ENCODE data around the gene MCF2L.

MCF2L gene

GRCh38 chr13:113145496-113145895, 176.5 kb downstream of the MCF2L start:
- peak in 2 of 3 donors; percentile 26 to 62 for DNase-seq (ENCODE audit: low read depth in 2 of 3, low spot score in 1 of 3)

- DNase-seq (ENCODE audit: low read depth in 2 of 3, low spot score in 1 of 3): no peak
Measured at GRCh38 chr13:113145911-113146598, 177.0 kb downstream of the MCF2L start.

- no peak for DNase-seq (ENCODE audit: low read depth in 2 of 3, low spot score in 1 of 3)
Measured at GRCh38 chr13:113146750-113147149, 177.7 kb downstream of the MCF2L start.

GRCh38 chr13:113147206-113147605, 178.2 kb downstream of the MCF2L start:
- DNase-seq (ENCODE audit: low read depth in 2 of 3, low spot score in 1 of 3): no peak

GRCh38 chr13:113148407-113148806, 179.4 kb downstream of the MCF2L start:
- no peak for DNase-seq (ENCODE audit: low read depth in 2 of 3, low spot score in 1 of 3)

- no peak for DNase-seq (ENCODE audit: low read depth in 2 of 3, low spot score in 1 of 3)
Measured at GRCh38 chr13:113148940-113149503, 180.0 kb downstream of the MCF2L start.

Measured in stimulated activated CD4-positive, alpha-beta T cell treated with anti-CD3 and anti-CD28 coated beads, Interleukin-12 subunit alpha, Interleukin-12 subunit beta, amount 100 ng/mL, for 48 hours (primary cell).